Uterus (tissue), 2 donors: Measurements from ENCODE around the gene SLK.

Experiments
- CTCF ChIP-seq, 4 experiments: fragments of 200-600 bp in 2 of 4; fragments of 450-650 bp in 2 of 4; sonication (generic) in 2 of 4; IDR thresholded peaks; one replicate each; pipeline ENCODE4 v1.5.1; 2016 to 2019; ENCODE audit warnings: antibody characterized with exemption in 4 of 4, mild to moderate bottlenecking in 2 of 4, moderate library complexity in 1 of 4
- POLR2A ChIP-seq, 2 donors: fragments of 450-650 bp; IDR thresholded peaks; one replicate each; pipeline ENCODE4 v1.6.1; 2016; ENCODE audit warnings: antibody characterized with exemption in 2 of 2, mild to moderate bottlenecking in 1 of 2, moderate library complexity in 1 of 2

DNA sequence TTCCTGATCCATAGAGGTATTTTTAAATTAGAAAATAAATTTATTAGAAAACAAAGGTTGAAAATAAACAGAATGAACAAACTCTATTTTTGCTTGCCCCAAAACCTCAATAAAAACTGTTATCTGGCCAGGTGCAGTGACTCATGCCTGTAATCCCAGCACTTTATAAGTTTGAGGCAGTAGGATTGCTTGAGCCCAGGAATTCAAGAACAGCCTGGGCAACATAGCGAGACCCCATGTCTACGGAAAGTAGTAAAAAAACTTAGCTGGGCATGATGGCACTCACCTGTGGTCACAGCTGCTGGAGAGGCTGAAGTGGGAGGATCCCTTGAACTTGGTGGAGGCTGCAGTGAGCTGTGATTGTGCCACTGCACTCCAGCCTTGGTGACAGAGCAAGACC lies 10.3 kb downstream of the SLK start:
- TF ChIP-seq CTCF (IDR thresholded peaks at IDR 0.05) (no peak), POLR2A (IDR thresholded peaks at IDR 0.05) (no peak)
